RWPE1 (cell line): ENCODE measurements around the gene SKI.

Source experiments
- CTCF ChIA-PET: fragments of 350-600 bp; sonication (Branson Sonifier 250); formaldehyde crosslinking; extraction: SDS; loops from one replicate; lab custom pipeline; 2021; lab: Yijun Ruan, JAX
- POLR2A ChIA-PET: fragments of 400-600 bp; formaldehyde crosslinking; extraction: SDS; loops from one replicate; lab custom pipeline; 2020; ENCODE audit warnings: antibody characterized with exemption; ENCODE audit not compliant: low non-redundant PET; lab: Yijun Ruan, JAX
- DNase-seq: peaks from one replicate; pipeline ENCODE4 v3.0.0; 2012; ENCODE audit warnings: low spot score
- H3K27ac ChIP-seq: fragments of 450-650 bp; 2 replicates; pipeline ENCODE4 v1.5.1; 2017
- CTCF ChIP-seq: fragments of 450-650 bp; conservative IDR thresholded peaks from 2 replicates; pipeline ENCODE4 v1.5.1; 2017; ENCODE audit warnings: low read depth, mild to moderate bottlenecking

The SKI gene

DNA sequence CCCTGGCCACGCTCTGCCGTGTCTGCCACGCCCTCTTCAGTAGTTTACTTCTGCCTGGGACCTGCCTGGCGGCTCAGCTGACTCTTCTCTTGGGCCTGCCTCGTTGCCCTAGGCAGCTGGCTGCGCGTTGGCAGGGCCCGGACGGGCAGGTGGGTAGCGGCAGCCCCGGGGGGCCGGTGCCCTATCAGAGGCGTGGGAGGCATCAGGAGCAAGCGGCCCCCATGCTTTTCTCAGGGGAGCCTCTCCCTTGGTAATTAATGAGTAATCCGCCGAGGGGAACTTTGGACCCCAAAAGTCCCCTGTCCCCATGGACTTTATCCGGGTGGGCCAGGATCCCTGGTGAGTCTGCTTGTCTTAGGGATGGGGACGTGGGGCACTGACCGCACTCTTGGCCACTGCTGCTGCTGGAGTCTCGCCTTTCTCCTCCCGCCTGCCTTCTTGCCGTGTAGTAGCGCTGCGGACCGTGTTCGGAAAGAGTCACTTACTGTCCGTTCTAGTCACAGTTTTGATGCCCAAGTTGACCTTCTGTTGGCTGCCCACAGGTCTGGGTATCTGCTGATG is 22.7 kb downstream of the SKI start:
- TF ChIP-seq CTCF: no peak
- ChIA-PET POLR2A (no interaction called here), CTCF (interaction anchor here (0.6 kb wide), 1 partner anchor 10 kb away, joined by 3 read pairs; no protein-coding TSS in a partner anchor)
- DNase-seq: no peak
- peak overlapping the region; percentile 91 for H3K27ac ChIP-seq

- CTCF ChIA-PET: no interaction called here
Observed at GRCh38 chr1:2251363-2251762, 23.2 kb downstream of the SKI start.

GRCh38 chr1:2251786-2252185 is 23.7 kb downstream of the SKI start:
- H3K27ac ChIP-seq: peak overlapping the region; percentile 91
- DNase-seq: no peak
- ChIA-PET POLR2A (no interaction called here), CTCF (no interaction called here)
- TF ChIP-seq CTCF: no peak

More at GRCh38 chr1:2251363-2251762, 23.2 kb downstream of the SKI start:
- POLR2A ChIA-PET: no interaction called here
- no peak for TF ChIP-seq CTCF
- H3K27ac ChIP-seq: peak overlapping the region; percentile 91
- no peak for DNase-seq

- TF ChIP-seq CTCF: no peak
- H3K27ac ChIP-seq: peak overlapping the region; percentile 91
- no peak for DNase-seq
- ChIA-PET CTCF (no interaction called here), POLR2A (no interaction called here)
Observed at GRCh38 chr1:2252423-2252822, 24.3 kb downstream of the SKI start.

GRCh38 chr1:2253036-2253796 is 25.1 kb downstream of the SKI start:
- ChIA-PET CTCF (no interaction called here), POLR2A (no interaction called here)
- DNase-seq: no peak
- peak overlapping the region; percentile 91 for H3K27ac ChIP-seq
- TF ChIP-seq CTCF: no peak

DNA sequence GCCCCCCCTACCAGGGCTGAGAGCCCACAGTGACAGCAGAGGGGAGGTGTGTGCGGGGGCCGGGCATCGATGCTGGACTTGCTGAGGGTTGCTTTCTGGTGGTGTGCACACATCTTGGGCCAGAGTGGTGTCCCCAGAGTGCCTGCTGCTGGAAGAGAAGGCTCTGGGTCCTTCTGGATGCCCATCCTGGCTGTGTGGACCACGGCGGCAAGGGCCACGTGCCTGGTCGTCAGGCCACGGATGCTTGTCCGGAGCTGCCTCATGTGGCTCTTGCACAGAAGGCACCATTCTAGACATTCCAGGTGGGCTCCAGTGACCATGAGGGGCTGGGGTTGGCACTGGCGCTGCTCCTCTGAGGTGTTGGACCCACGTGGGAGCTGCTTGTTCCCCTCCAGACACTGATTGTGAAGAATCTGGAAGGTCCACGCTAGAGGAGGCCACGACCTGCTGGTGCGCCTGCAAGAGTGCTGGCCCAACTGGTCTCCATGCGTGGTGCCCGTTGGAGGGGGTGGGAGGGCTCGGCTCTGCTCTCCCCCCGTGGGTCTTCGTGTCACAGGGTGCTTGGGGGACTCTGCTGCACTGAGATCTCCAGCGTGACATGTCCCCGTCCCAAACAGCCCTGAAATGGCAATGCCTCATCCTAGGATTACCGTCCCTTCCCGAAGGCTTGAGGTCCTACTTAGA is 25.8 kb downstream of the SKI start:
- no peak for TF ChIP-seq CTCF

More for the DNA sequence above, 25.8 kb downstream of the SKI start:
- H3K27ac ChIP-seq: peak overlapping the region; percentile 91
- no peak for DNase-seq
- POLR2A ChIA-PET: no interaction called here
- CTCF ChIA-PET: no interaction called here
